NCI-H2107 treated with DMSO at 0.1 percent for 48 hours (cell line): Measurements from ENCODE around the gene ADGRG1.

Experiments
- DNase-seq: peaks from one replicate; lab custom pipeline; 2025; ENCODE audit not compliant: unreplicated experiment; lab: John Stamatoyannopoulos, UW

The ADGRG1 gene

GRCh38 chr16:57714047-57714446 is 85.6 kb downstream of the ADGRG1 start:
- DNase-seq, result no peak
